ENCODE results near the gene TOP2A.

The TOP2A gene

GRCh38 chr17:40417609-40418427 lies at the start of gene TOP2A:
Gene TOP2A, minus strand, starts transcription at chr17:40417896. Its CDS starts 105 bp downstream, at chr17:40417791.
- DNase-seq, result peak; percentile 100

GRCh38 chr17:40467281-40467867 lies 49.7 kb upstream of the TOP2A start:
- DNase-seq, result no peak

- no peak for DNase-seq
Measured at GRCh38 chr17:40466298-40466971, 48.7 kb upstream of the TOP2A start.

GRCh38 chr17:40464392-40464855 lies 46.7 kb upstream of the TOP2A start:
- DNase-seq, result no peak

GRCh38 chr17:40463122-40463550 lies 45.4 kb upstream of the TOP2A start:
- no peak for DNase-seq

GRCh38 chr17:40462343-40463121 lies 44.8 kb upstream of the TOP2A start:
- DNase-seq, result no peak

GRCh38 chr17:40461732-40462342 lies 44.1 kb upstream of the TOP2A start:
- no peak for DNase-seq

GRCh38 chr17:40460968-40461731 lies 43.5 kb upstream of the TOP2A start:
- DNase-seq, result no peak

GRCh38 chr17:40460604-40460967 lies 42.9 kb upstream of the TOP2A start:
- no peak for DNase-seq

GRCh38 chr17:40459636-40460603 lies 42.2 kb upstream of the TOP2A start:
- DNase-seq, result no peak

- no peak for DNase-seq
Measured at GRCh38 chr17:40458851-40459482, 41.3 kb upstream of the TOP2A start.

GRCh38 chr17:40457964-40458791 lies 40.5 kb upstream of the TOP2A start:
- DNase-seq, result no peak

GRCh38 chr17:40457369-40457768 lies 39.7 kb upstream of the TOP2A start:
- no peak for DNase-seq

- no peak for DNase-seq
Measured at GRCh38 chr17:40456396-40456951, 38.8 kb upstream of the TOP2A start.

- peak; percentile 74 for DNase-seq
Measured at GRCh38 chr17:40454613-40454995, 36.9 kb upstream of the TOP2A start.

- DNase-seq, result no peak
Measured at GRCh38 chr17:40453881-40454612, 36.4 kb upstream of the TOP2A start.

GRCh38 chr17:40452921-40453378 lies 35.3 kb upstream of the TOP2A start:
- DNase-seq, result no peak

- no peak for DNase-seq
Measured at GRCh38 chr17:40452216-40452787, 34.6 kb upstream of the TOP2A start.

Measured in NCI-H146 (cell line).